ENCODE measurements around the gene MDP1.

Gene MDP1

DNA sequence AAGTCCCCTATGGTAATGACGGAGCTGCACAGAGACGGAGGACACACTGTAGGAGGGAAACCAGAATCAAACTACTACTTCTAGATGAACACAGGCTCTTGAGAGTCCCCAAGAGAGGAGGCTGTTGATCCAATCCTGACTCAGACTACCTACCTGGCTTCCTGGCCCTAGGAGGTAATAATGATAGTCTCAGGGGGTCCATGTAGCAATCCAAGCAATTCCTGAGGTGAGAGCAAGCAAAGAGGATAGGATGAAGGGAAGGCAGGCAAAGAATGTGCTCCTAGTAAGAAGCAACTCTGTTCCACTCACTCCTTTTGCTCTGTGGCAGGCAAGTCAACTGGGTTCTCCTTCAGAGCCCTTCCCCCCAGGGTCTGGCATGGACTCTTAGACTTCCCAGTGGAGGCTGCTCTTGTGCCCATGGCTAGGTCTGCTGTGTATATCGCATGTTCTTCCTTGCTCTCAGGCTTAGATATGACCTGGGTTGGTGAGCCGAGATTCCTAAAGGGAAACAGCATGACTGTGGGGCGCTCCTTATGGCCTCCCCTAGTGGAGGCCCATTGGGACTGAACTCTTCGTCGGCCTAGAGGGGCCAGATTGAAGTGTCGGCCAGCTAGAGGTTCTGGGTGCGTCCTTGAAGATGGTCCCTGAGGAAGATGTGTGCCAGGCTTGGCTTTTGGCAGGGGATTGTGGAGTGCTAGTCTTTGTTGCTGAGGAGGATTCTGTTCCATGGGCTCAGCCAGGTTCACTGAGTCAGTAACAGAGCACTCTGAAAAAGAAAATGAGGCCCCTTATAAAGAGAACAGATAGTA lies 24.4 kb upstream of the MDP1 start:
- TF ChIP-seq ZFX (IDR thresholded peaks at IDR 0.05; ENCODE audit: borderline replicate concordance) = no peak
- no peak for TF ChIP-seq CTCF (IDR thresholded peaks at IDR 0.05)
- H3K27ac ChIP-seq = no peak overlapping the region

GRCh38 chr14:24238527-24239037 lies 22.7 kb upstream of the MDP1 start:
- no peak for TF ChIP-seq CTCF (IDR thresholded peaks at IDR 0.05)
- peak overlapping the region; percentile 17; the same call in 1 of the 2 replicates for H3K27ac ChIP-seq

- TF ChIP-seq ZFX (IDR thresholded peaks at IDR 0.05; ENCODE audit: borderline replicate concordance) (no peak), CTCF (IDR thresholded peaks at IDR 0.05) (no peak)
- H3K27ac ChIP-seq = no peak overlapping the region
Measured at GRCh38 chr14:24238123-24238522, 22.3 kb upstream of the MDP1 start.

DNA sequence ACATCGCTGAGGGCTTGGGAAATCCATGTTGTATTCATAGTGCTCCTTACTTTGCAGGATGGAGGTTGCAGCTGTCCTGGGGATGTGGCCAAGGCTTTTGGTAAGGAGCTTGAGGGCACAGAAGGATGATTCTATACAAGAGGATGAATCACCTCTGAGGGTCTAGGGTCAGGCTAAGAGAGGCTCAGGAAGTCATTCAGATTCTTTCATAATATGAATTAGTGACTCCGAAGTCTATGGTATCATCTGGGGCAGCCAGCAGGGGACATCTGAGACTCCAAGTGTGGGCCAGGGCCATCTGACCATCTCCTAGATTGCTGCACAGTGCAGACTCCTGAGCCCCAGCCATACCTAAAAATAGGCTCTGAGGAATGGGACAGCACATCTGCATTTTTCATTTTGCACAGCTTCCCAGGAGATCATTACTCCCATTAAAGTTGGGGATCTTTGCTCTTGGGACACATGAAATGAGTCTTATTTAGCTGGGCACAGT lies 21.6 kb upstream of the MDP1 start:
- H3K27ac ChIP-seq = no peak overlapping the region
- TF ChIP-seq CTCF (IDR thresholded peaks at IDR 0.05) (no peak), ZFX (IDR thresholded peaks at IDR 0.05; ENCODE audit: borderline replicate concordance) (no peak)

DNA sequence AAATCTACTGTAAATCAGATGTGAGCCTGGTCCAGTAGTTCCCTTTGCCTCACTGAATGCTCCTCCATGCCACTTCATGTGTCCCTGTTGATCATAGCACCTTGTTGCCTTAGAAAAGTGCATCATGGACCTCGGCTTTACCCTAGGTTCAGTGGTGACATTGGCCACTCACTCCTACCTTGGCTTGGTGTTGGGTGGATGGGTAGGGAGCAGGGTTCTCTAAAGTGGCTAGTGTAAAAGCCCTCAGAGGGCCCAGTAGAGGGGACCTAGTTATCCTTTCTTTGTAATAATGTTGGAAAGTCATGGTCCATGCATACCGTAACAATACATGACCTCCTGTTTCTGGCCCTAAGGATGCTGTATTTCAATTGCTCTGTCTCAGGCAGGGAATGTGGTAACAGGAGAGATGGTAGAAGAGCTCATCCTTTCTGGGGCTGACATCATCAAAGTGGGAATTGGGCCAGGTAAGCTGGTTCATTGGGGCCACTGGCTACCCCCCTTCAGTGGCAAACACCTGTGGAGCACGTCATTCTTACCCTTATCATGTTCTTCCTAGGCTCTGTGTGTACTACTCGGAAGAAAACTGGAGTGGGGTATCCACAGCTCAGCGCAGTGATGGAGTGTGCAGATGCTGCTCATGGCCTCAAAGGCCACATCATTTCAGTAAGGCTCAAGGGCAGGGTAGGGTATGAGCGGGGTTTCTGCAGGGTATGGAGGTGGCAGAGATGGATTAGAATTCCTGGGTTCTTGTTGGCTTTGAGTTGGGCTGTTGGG lies 21.0 kb upstream of the MDP1 start:
- H3K27ac ChIP-seq = no peak overlapping the region
- TF ChIP-seq ZFX (IDR thresholded peaks at IDR 0.05; ENCODE audit: borderline replicate concordance) (no peak), CTCF (IDR thresholded peaks at IDR 0.05) (no peak)

DNA sequence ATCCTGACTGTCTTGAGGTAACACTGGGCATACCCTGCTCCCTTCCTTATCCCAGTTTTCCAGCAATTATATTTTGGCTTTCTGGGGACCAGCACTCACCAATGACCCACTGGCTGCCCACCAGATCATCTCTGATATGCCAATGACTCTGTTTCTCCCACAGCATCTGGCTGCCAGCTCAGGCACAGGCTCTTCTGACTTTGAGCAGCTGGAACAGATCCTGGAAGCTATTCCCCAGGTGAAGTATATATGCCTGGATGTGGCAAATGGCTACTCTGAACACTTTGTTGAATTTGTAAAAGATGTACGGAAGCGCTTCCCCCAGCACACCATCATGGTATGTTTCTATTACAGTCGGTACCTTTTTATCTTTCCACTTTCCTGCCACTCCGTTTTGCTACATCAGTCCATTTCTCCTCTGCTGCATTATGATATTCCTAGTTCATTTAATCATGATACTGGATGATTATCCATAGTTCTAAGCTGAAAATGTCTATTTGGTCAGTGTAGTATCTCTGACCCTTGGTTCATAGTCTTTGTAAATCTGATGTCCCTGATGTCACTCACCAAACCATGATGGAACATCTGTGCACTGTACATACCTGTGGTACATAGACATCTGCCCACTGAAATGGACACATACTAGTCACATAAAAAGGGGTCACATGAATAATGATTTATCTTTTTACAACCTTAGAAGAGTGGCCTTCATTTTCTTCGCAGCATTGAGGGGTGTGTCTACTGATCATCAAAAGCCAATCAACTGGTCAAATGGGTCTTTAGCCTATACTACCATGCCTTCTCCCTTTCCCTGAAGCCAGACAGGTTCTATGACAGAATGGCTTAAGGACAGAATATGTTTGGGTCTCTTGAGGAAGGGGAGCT lies 20.2 kb upstream of the MDP1 start:
- TF ChIP-seq ZFX (IDR thresholded peaks at IDR 0.05; ENCODE audit: borderline replicate concordance) (no peak), CTCF (IDR thresholded peaks at IDR 0.05) (no peak)
- no peak overlapping the region for H3K27ac ChIP-seq
